Neural cell (in vitro differentiated cells): ENCODE results near the gene SPTA1. TPM values are rescaled to one million over a fixed set of nuclear protein-coding genes. Genes with fewer than 3 reads are reported as not detected.

Experiments
- H2AFZ ChIP-seq: fragments of 200-600, 300-800 bp; sonication (generic), shearing (Covaris generic); 2 replicates; pipeline ENCODE4 v1.6.0; 2014; ENCODE audit warnings: low read depth, mild to moderate bottlenecking, antibody characterized with exemption, low read length, moderate library complexity
- H3F3A ChIP-seq: fragments of 200-600 bp; shearing (Covaris generic); 2 replicates; pipeline ENCODE4 v1.6.1; 2016; ENCODE audit warnings: mild to moderate bottlenecking, moderate library complexity, mixed read lengths, antibody characterized with exemption, low read length; ENCODE audit not compliant: insufficient read depth, poor library complexity, severe bottlenecking
- H3K27ac ChIP-seq: fragments of 200-600, 300-800 bp; sonication (generic), shearing (Covaris generic); 2 replicates; pipeline ENCODE4 v1.5.1; 2014; ENCODE audit warnings: mild to moderate bottlenecking, low read length, moderate library complexity
- H3K27me3 ChIP-seq: fragments of 300-800, 200-600 bp; sonication (generic), shearing (Covaris generic); 2 replicates; pipeline ENCODE4 v1.6.0; 2014; ENCODE audit warnings: mild to moderate bottlenecking, low read depth, low read length, moderate library complexity; ENCODE audit not compliant: insufficient read depth
- H3K36me3 ChIP-seq: fragments of 300-800, 200-600 bp; sonication (generic), shearing (Covaris generic); 2 replicates; pipeline ENCODE4 v1.5.1; 2014; ENCODE audit warnings: mild to moderate bottlenecking, antibody characterized with exemption, low read length, moderate library complexity; ENCODE audit not compliant: insufficient read depth
- H3K4me2 ChIP-seq: fragments of 300-800, 200-600 bp; sonication (generic), shearing (Covaris generic); 2 replicates; pipeline ENCODE4 v1.6.0; 2014; ENCODE audit warnings: mild to moderate bottlenecking, low read length
- H3K4me3 ChIP-seq: fragments of 300-800, 200-600 bp; sonication (generic), shearing (Covaris generic); 2 replicates; pipeline ENCODE4 v1.5.1; 2014; ENCODE audit warnings: mild to moderate bottlenecking, low read length, moderate library complexity
- H3K79me2 ChIP-seq: fragments of 200-600 bp; shearing (Covaris generic); replicated peaks from 2 replicates; pipeline ENCODE4 v1.6.0; 2014; ENCODE audit warnings: mild to moderate bottlenecking, low read length, moderate library complexity; ENCODE audit not compliant: insufficient read depth
- H3K9ac ChIP-seq: fragments of 300-800, 200-600 bp; sonication (generic), shearing (Covaris generic); 2 replicates; pipeline ENCODE4 v1.6.1; 2016; ENCODE audit warnings: mild to moderate bottlenecking, low read length, mixed read lengths
- H3K9me2 ChIP-seq: fragments of 200-600 bp; shearing (Covaris generic); 2 replicates; pipeline ENCODE4 v1.6.1; 2016; ENCODE audit warnings: mild to moderate bottlenecking, low read length, mixed read lengths; ENCODE audit not compliant: insufficient read depth
- H3K9me3 ChIP-seq: fragments of 200-600, 300-800 bp; sonication (generic), shearing (Covaris generic); 2 replicates; pipeline ENCODE4 v1.6.1; 2016; ENCODE audit warnings: mild to moderate bottlenecking, mixed run types, low read length, moderate library complexity, mixed read lengths
- H4K20me1 ChIP-seq: fragments of 200-600 bp; shearing (Covaris generic); 2 replicates; pipeline ENCODE4 v1.6.1; 2016; ENCODE audit warnings: mild to moderate bottlenecking, mixed run types; ENCODE audit not compliant: insufficient read depth
- EP300 ChIP-seq: fragments of 450-650 bp; conservative IDR thresholded peaks from 2 replicates; pipeline ENCODE4 v1.6.1; 2014; ENCODE audit warnings: antibody characterized with exemption, mild to moderate bottlenecking, moderate library complexity; ENCODE audit not compliant: poor library complexity, severe bottlenecking
- EZH2 ChIP-seq: fragments of 200-600, 300-800 bp; shearing (Covaris generic), sonication (generic); IDR thresholded peaks from 2 replicates; pipeline ENCODE4 v1.6.1; 2014; ENCODE audit warnings: antibody characterized with exemption, low read length, borderline replicate concordance, mild to moderate bottlenecking; ENCODE audit not compliant: insufficient read depth, poor library complexity, severe bottlenecking
- MXI1 ChIP-seq: fragments of 450-650 bp; conservative IDR thresholded peaks from 2 replicates; pipeline ENCODE4 v1.6.1; 2014; ENCODE audit warnings: antibody characterized with exemption, mild to moderate bottlenecking; ENCODE audit not compliant: poor library complexity, severe bottlenecking
- POLR2AphosphoS5 ChIP-seq: IDR thresholded peaks from 2 replicates; pipeline ENCODE4 v1.6.1; 2012
- RAD21 ChIP-seq: fragments of 450-650 bp; conservative IDR thresholded peaks from 2 replicates; pipeline ENCODE4 v1.6.1; 2014; ENCODE audit warnings: antibody characterized with exemption, mild to moderate bottlenecking, moderate library complexity
- SMC3 ChIP-seq: fragments of 450-650 bp; conservative IDR thresholded peaks from 2 replicates; pipeline ENCODE4 v1.6.1; 2014; ENCODE audit warnings: antibody characterized with exemption, mild to moderate bottlenecking, moderate library complexity; ENCODE audit not compliant: poor library complexity
- TAF1 ChIP-seq: IDR thresholded peaks from 2 replicates; pipeline ENCODE4 v1.6.1; 2012; ENCODE audit warnings: low read depth
- polyA plus RNA-seq: library from polyadenylated mRNA; depleted of rRNA; stranded (reverse); fragments of >200 nt; gene quantifications from 2 replicates; pipeline ENCODE4 v1.2.3, GENCODE V29; 2014
- TF ChIP-seq, protein P1 (sequence below): fragments of 450-650 bp; IDR thresholded peaks from 2 replicates; pipeline ENCODE4 v1.5.1; 2014; ENCODE audit warnings: antibody characterized with exemption, mild to moderate bottlenecking, moderate library complexity; ENCODE audit not compliant: poor library complexity, severe bottlenecking
- TF ChIP-seq, protein P2 (sequence below): IDR thresholded peaks from 2 replicates; pipeline ENCODE4 v1.6.1; 2012; ENCODE audit warnings: borderline replicate concordance

SPTA1 gene
- polyA plus RNA-seq, 1 donor from 2014 or later: not detected

DNA sequence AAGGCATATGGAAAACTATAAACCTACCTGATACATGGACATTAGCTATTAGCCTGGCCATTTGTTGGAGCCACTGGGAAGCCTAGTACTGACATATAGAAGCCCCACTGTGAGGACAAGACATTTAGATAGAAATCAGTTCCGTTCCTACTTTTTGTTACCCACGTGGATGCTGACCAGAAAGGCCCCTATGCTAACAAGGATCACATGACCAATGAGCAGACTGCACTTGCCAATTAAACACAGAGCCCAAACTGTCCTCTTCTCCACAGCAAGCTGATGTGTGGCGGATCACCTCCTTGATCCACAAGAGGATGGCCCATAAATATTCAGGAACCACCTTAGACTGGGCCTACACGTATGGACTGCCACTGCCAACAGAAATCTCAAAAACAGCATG, 45.2 kb upstream of the SPTA1 start:
- Histone ChIP-seq H3K79me2 (no peaks in the 10 kb centered on the region), H3K4me3 (no peak overlapping the region), H3F3A (no peaks in the 10 kb centered on the region), H3K9ac (no peak overlapping the region), H3K9me2 (no peaks in the 10 kb centered on the region), H3K36me3 (no peaks in the 10 kb centered on the region), H3K27me3 (no peaks in the 10 kb centered on the region), H4K20me1 (no peaks in the 10 kb centered on the region), H3K9me3 (no peaks in the 10 kb centered on the region), H2AFZ (no peak overlapping the region), H3K27ac (no peak overlapping the region), H3K4me2 (no peak overlapping the region)
- TF ChIP-seq, protein P1, sequence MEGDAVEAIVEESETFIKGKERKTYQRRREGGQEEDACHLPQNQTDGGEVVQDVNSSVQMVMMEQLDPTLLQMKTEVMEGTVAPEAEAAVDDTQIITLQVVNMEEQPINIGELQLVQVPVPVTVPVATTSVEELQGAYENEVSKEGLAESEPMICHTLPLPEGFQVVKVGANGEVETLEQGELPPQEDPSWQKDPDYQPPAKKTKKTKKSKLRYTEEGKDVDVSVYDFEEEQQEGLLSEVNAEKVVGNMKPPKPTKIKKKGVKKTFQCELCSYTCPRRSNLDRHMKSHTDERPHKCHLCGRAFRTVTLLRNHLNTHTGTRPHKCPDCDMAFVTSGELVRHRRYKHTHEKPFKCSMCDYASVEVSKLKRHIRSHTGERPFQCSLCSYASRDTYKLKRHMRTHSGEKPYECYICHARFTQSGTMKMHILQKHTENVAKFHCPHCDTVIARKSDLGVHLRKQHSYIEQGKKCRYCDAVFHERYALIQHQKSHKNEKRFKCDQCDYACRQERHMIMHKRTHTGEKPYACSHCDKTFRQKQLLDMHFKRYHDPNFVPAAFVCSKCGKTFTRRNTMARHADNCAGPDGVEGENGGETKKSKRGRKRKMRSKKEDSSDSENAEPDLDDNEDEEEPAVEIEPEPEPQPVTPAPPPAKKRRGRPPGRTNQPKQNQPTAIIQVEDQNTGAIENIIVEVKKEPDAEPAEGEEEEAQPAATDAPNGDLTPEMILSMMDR: no peak
- TF ChIP-seq EP300 (no peak), SMC3 (no peak), EZH2 (no peak), RAD21 (no peak), POLR2AphosphoS5 (no peak), TAF1 (no peak), MXI1 (no peak)
- TF ChIP-seq, protein P2, sequence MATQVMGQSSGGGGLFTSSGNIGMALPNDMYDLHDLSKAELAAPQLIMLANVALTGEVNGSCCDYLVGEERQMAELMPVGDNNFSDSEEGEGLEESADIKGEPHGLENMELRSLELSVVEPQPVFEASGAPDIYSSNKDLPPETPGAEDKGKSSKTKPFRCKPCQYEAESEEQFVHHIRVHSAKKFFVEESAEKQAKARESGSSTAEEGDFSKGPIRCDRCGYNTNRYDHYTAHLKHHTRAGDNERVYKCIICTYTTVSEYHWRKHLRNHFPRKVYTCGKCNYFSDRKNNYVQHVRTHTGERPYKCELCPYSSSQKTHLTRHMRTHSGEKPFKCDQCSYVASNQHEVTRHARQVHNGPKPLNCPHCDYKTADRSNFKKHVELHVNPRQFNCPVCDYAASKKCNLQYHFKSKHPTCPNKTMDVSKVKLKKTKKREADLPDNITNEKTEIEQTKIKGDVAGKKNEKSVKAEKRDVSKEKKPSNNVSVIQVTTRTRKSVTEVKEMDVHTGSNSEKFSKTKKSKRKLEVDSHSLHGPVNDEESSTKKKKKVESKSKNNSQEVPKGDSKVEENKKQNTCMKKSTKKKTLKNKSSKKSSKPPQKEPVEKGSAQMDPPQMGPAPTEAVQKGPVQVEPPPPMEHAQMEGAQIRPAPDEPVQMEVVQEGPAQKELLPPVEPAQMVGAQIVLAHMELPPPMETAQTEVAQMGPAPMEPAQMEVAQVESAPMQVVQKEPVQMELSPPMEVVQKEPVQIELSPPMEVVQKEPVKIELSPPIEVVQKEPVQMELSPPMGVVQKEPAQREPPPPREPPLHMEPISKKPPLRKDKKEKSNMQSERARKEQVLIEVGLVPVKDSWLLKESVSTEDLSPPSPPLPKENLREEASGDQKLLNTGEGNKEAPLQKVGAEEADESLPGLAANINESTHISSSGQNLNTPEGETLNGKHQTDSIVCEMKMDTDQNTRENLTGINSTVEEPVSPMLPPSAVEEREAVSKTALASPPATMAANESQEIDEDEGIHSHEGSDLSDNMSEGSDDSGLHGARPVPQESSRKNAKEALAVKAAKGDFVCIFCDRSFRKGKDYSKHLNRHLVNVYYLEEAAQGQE: no peak

DNA sequence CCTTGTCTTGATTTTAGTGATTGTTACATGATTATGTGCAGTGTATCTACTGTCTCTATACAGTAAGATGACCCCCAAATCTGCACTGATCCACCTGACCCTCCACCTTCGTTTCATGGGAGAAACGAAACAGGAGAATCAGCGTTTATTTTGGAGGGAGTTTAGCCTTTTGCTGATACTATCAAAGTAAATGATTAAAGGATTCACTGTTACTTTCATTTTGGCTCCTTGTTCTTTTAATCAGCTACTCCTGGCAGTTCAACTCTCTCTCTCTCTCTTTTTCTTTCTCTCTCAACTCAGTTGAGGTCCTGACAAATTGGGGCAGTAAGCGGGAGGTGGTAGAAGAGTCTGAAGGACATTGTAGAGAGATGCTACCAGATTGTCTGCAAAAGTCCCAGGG, 43.9 kb upstream of the SPTA1 start:
- Histone ChIP-seq H3K4me2 (no peak overlapping the region), H2AFZ (no peak overlapping the region), H3K9me2 (no peaks in the 10 kb centered on the region), H3K9me3 (no peaks in the 10 kb centered on the region), H3K27me3 (no peaks in the 10 kb centered on the region), H3K36me3 (no peaks in the 10 kb centered on the region), H3F3A (no peaks in the 10 kb centered on the region), H3K79me2 (no peaks in the 10 kb centered on the region), H3K9ac (no peak overlapping the region), H3K27ac (no peak overlapping the region), H3K4me3 (no peak overlapping the region), H4K20me1 (no peaks in the 10 kb centered on the region)
- TF ChIP-seq MXI1: no peak
- no peak for TF ChIP-seq EZH2
